Parathyroid adenoma (tissue), 2 donors: ENCODE results near the gene GPRIN3.
"Not testable (repeated sequence)": the region's sequence is repeated elsewhere in the genome, so short reads cannot be mapped to it uniquely, and the experiment has no call there.

Experiments used
- H2AFZ ChIP-seq: fragments of 300-600 bp; sonication (generic); one replicate; pipeline ENCODE4 v1.7.0; 2017; ENCODE audit warnings: antibody characterized with exemption, mild to moderate bottlenecking
- H3K27ac ChIP-seq: fragments of 300-600 bp; sonication (generic); one replicate; pipeline ENCODE4 v1.7.0; 2017
- H3K27me3 ChIP-seq: fragments of 300-600 bp; sonication (generic); one replicate; pipeline ENCODE4 v1.7.0; 2017; ENCODE audit warnings: low read length; ENCODE audit not compliant: control insufficient read depth, insufficient read depth
- H3K36me3 ChIP-seq: fragments of 300-600 bp; sonication (generic); one replicate; pipeline ENCODE4 v1.7.0; 2017; ENCODE audit warnings: low read length; ENCODE audit not compliant: control insufficient read depth, insufficient read depth
- H3K4me1 ChIP-seq: fragments of 300-600 bp; sonication (generic); one replicate; pipeline ENCODE4 v1.7.0; 2017; ENCODE audit warnings: control low read depth
- H3K4me2 ChIP-seq: fragments of 300-600 bp; sonication (generic); one replicate; pipeline ENCODE4 v1.7.0; 2017; ENCODE audit warnings: low read length
- H3K4me3 ChIP-seq: fragments of 300-600 bp; sonication (generic); one replicate; pipeline ENCODE4 v1.7.0; 2017; ENCODE audit warnings: low read depth, low read length
- H3K79me2 ChIP-seq: fragments of 300-600 bp; sonication (generic); one replicate; pipeline ENCODE4 v1.7.0; 2017; ENCODE audit warnings: control low read depth
- H3K9ac ChIP-seq: fragments of 300-600 bp; sonication (generic); one replicate; pipeline ENCODE4 v1.7.0; 2017; ENCODE audit warnings: mild to moderate bottlenecking
- H3K9me3 ChIP-seq: fragments of 300-600 bp; sonication (generic); one replicate; pipeline ENCODE4 v1.7.0; 2017; ENCODE audit warnings: low read length; ENCODE audit not compliant: control insufficient read depth
- TF ChIP-seq, protein P1 (sequence below): fragments of 300-600 bp; sonication (generic); IDR thresholded peaks from one replicate; pipeline ENCODE4 v1.7.0; 2017; ENCODE audit warnings: antibody characterized with exemption, mild to moderate bottlenecking
- donor health status: primary hyperparathyroidism.

Gene GPRIN3

DNA sequence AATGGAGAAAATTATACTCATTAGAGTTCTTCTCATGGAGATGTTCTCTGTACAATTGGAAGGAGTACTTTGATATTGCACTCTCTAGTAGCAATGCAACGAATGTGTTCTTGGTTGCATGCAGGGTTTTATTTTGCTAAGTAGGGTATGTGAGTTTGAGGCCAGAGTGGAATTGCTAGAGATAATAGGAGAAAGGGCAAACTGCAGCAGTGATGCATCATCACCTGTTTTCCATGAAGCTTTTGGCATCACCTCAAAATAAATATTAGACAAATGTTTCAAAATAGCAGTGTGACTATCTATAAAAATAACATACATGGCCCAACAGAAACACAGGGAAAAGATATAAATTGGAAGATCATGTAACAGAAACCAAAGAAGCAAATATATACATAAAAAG is 103.0 kb downstream of the GPRIN3 start:
- Histone ChIP-seq H3K36me3 (no peaks in the 10 kb centered on the region), H2AFZ (no peak overlapping the region), H3K4me3 (no peak overlapping the region), H3K4me1 (no peaks in the 10 kb centered on the region), H3K27me3 (no peaks in the 10 kb centered on the region), H3K9me3 (no peaks in the 10 kb centered on the region), H3K9ac (no peak overlapping the region), H3K4me2 (no peak overlapping the region), H3K79me2 (no peaks in the 10 kb centered on the region), H3K27ac (no peak overlapping the region)
- TF ChIP-seq, protein P1, sequence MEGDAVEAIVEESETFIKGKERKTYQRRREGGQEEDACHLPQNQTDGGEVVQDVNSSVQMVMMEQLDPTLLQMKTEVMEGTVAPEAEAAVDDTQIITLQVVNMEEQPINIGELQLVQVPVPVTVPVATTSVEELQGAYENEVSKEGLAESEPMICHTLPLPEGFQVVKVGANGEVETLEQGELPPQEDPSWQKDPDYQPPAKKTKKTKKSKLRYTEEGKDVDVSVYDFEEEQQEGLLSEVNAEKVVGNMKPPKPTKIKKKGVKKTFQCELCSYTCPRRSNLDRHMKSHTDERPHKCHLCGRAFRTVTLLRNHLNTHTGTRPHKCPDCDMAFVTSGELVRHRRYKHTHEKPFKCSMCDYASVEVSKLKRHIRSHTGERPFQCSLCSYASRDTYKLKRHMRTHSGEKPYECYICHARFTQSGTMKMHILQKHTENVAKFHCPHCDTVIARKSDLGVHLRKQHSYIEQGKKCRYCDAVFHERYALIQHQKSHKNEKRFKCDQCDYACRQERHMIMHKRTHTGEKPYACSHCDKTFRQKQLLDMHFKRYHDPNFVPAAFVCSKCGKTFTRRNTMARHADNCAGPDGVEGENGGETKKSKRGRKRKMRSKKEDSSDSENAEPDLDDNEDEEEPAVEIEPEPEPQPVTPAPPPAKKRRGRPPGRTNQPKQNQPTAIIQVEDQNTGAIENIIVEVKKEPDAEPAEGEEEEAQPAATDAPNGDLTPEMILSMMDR = no peak

DNA sequence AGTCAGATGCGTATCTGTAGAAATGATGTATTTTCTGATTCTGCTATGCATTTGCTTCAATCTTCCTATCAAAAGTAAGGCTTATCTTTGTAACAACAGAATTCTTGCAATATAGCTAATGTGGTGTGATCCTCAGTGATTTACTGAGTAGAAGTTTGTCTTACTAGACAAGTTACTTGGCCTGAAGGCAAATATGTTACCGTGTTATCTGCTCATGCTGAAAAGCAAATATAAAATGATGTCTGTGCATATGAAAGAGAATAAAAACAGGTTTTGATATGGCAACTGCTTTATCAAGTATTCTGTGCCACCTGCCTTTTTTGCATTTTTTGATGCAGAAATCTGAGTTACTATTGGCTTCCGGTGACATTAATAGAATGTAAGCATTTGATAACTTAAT is 103.7 kb downstream of the GPRIN3 start:
- Histone ChIP-seq H3K4me2 (no peak overlapping the region), H3K4me1 (no peaks in the 10 kb centered on the region), H3K9me3 (no peaks in the 10 kb centered on the region), H3K36me3 (no peaks in the 10 kb centered on the region), H3K27me3 (no peaks in the 10 kb centered on the region), H3K9ac (no peak overlapping the region), H3K27ac (no peak overlapping the region), H3K4me3 (no peak overlapping the region), H3K79me2 (no peaks in the 10 kb centered on the region), H2AFZ (no peak overlapping the region)
- TF ChIP-seq, protein P1 = no peak

DNA sequence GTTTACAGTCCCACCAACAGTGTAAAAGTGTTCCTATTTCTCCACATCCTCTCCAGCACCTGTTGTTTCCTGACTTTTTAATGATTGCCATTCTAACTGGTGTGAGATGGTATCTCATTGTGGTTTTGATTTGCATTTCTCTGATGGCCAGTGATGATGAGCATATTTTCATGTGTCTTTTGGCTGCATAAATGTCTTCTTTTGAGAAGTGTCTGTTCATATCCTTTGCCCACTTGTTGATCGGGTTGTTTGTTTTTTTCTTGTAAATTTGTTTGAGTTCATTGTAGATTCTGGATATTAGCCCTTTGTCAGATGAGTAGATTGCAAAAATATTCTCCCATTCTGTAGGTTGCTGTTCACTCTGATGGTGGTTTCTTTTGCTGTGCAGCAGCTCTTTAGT is 108.2 kb downstream of the GPRIN3 start:
- H3K4me3 ChIP-seq, H3K79me2 ChIP-seq, H3K36me3 ChIP-seq, H3K9me3 ChIP-seq, H3K4me2 ChIP-seq, H3K4me1 ChIP-seq, H3K9ac ChIP-seq, H3K27me3 ChIP-seq, H3K27ac ChIP-seq, H2AFZ ChIP-seq: not testable (repeated sequence)

DNA sequence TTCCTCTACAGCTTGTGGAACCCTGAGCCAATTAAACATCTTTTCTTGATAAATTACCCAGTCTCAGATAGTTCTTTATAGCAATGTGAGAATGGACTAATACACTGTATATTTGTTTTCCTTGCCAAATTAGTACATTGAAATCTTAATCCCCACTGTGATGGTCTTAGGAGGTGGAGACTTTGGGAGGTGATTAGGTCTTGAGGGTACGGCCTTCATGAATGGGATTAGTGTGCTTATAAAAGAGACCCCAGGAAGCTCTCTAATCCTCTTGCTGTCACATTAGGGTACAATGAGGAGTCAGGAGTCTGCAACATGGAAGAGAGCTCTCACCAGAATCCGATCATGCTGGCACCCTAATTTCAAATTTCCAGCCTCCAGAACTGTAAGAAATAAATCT is 109.7 kb downstream of the GPRIN3 start:
- TF ChIP-seq, protein P1 = no peak
- Histone ChIP-seq H3K27me3 (no peaks in the 10 kb centered on the region), H3K4me3 (no peak overlapping the region), H3K4me1 (no peaks in the 10 kb centered on the region), H3K79me2 (no peaks in the 10 kb centered on the region), H3K27ac (no peak overlapping the region), H3K36me3 (no peaks in the 10 kb centered on the region), H3K9ac (no peak overlapping the region), H2AFZ (no peak overlapping the region), H3K4me2 (no peak overlapping the region), H3K9me3 (no peaks in the 10 kb centered on the region)

DNA sequence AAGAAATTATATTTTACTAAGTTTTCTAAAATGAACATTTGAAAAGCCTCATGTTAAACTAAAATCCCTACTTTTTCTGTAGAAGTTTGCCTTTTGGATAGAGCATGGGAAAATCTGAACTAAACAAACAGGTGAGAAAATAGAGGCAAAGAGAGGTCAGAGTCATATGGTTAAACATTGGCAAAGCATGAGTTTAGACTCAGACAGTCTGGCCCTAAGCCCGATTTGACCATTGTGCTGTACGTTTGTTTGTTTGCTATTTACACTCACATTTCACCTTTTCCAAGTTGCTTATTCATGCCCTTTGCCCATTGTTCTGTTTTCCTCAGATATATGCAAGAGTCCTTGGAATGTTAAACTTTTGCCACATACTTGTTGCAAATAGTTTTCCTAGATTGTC is 110.9 kb downstream of the GPRIN3 start:
- no peaks in the 10 kb centered on the region for H3K4me1 ChIP-seq
- no peaks in the 10 kb centered on the region for H3K79me2 ChIP-seq
- H3K9me3 ChIP-seq = no peaks in the 10 kb centered on the region
- H3K9ac ChIP-seq = no peak overlapping the region
- no peak overlapping the region for H3K4me2 ChIP-seq
- no peak overlapping the region for H3K4me3 ChIP-seq
- H3K27me3 ChIP-seq = no peaks in the 10 kb centered on the region
- H3K36me3 ChIP-seq = no peaks in the 10 kb centered on the region
- no peak overlapping the region for H2AFZ ChIP-seq
- TF ChIP-seq, protein P1 = no peak
- H3K27ac ChIP-seq = no peak overlapping the region
